ENCODE measurements around the gene CAPZB.

The CAPZB gene

DNA sequence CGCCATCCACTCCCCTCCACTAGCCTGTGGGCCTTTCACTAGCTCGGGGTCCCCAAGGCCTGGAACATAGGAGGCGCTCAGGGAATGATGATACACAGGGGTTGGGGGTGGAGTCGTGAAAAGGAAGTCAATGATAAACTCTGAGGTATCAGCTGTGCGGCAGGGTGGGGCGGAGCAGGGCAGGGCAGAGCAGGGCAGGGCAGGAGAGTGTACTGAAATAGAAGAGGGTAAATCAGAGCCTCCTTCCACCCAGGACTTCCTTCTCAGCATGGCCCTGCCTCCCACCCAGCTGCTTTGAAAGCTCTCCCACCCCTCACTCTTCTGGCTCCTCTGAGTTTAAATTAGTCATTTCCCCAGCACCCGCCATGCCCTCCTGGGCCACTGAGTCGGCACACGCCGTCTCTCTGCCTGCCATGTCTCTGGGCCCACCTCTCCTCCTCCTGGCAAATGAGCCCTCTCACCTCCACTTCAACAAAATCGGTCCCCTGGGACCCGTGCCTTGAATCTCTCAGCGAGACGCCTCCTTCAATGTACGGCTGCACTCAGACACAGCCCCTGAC is 16.9 kb downstream of the CAPZB start:
- DNase-seq (ENCODE audit: low read depth, low spot score): no peak

GRCh38 chr1:19467199-19468187 is 17.8 kb downstream of the CAPZB start:
- DNase-seq (ENCODE audit: low read depth, low spot score): no peak

DNA sequence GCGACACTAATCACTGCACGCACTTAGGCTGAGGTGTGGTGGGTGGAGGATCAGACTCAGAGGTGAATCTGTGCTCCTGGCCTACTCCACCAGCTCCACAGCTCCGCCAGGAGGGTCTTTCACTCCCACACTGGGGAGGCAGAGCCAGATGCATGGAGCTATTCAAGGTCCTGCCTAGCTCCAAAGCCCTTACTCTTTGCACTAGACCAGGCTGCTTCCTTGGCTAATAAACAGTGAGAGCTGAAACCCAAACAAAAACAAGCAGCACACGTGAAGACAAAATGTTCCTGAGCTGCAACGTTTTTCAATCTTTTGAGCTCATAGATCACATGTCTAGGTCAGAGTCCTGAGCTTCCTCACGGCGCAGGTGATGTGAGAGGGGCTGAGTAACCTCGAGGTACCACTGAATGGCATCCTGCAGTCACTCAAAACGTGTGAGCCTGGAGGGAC is 19.2 kb downstream of the CAPZB start:
- DNase-seq (ENCODE audit: low read depth, low spot score): no peak

DNA sequence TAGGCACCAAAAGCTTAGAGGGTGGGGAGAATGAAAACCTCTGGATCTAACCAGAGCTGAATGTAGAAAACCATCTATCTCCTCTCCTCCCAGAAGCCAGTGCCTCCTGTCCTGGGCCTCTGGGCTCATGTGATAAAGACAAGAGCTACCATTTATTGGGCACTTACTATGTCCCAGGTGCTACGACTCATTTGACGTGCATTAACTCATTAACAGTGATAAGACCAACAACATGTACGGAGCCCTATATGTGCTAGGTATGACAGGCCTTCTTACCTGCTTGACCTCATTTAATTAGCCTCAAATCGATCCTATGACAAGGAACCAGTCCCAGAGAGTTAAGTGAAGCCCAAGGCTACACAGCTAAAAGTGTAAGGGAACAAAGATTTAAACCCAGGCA is 19.7 kb downstream of the CAPZB start:
- no peak for DNase-seq (ENCODE audit: low read depth, low spot score)

DNA sequence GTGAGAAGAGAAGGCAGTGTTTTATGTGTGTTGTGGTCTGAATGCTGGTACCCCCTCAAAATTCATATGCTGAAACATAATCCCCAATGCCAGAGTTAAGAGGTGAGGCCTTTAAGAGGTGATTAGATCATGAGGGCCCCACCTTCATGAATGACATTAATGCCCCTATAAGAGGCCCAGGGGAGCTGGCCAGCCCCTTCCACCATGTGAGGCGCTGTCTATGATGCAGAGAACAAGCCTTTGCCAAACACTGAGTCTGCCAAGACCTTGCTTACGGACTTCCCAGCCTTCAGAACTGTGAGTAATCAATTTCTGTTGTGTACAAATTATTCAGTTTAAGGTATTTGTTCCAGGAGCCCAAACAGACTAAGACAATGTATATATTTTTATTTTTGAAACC is 20.2 kb downstream of the CAPZB start:
- DNase-seq (ENCODE audit: low read depth, low spot score): no peak

DNA sequence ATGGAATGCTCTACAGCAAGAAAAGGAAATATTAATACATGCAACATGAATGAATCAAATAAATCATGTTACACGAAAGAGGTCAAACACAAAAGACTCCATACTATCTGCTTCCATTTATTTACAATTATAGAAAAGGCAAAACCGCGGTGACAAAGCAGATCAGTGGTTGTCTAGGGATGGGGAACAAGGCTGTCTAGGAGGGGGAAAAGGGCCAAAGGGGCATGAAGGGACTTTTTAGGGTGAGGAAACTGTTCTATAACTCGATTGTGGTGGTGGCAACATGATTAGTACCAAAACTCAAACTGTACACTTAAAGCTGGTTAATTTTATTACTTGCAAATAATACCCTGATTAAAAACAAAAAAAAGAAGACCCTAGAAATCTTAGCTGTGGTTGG is 20.6 kb downstream of the CAPZB start:
- no peak for DNase-seq (ENCODE audit: low read depth, low spot score)

GRCh38 chr1:19463504-19463803 is 21.9 kb downstream of the CAPZB start:
- DNase-seq (ENCODE audit: low read depth, low spot score): no peak

DNA sequence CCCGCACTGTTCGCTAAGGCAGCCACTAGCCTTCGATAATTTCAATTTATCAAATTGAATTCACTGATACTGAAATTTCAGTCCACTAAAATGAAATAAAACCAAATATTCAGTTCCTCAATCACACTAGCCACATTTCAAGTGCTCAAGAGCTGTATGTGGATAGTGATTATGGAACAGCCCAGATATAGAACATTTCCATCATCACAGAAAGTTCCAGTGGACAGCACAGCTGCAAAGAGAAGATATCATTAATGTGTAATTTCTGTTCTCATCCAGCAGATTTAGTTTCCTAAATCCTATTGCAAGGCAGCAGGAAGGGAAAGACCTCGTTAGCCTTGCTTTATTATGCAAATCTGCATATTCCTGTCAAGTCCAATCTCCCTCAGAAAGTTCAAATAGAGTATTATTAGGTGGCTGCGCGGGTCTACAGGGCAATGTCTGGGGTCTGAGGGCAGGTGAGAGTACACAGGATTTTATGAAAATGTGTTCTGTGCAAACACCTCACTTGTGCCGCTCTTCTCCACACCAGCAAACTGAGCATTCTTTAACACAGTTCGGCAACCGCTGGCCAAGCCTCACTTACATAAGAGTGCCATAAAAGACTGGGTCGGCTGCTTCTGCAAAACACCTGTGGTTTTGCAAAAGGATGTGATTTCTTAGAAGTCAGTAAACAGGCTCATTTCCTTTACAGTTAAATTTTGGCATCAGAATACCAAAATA is 22.4 kb downstream of the CAPZB start:
- no peak for DNase-seq (ENCODE audit: low read depth, low spot score)

GRCh38 chr1:19461220-19461554 is 24.2 kb downstream of the CAPZB start:
- no peak for DNase-seq (ENCODE audit: low read depth, low spot score)

GRCh38 chr1:19460535-19461219 is 24.7 kb downstream of the CAPZB start:
- DNase-seq (ENCODE audit: low read depth, low spot score): no peak

DNA sequence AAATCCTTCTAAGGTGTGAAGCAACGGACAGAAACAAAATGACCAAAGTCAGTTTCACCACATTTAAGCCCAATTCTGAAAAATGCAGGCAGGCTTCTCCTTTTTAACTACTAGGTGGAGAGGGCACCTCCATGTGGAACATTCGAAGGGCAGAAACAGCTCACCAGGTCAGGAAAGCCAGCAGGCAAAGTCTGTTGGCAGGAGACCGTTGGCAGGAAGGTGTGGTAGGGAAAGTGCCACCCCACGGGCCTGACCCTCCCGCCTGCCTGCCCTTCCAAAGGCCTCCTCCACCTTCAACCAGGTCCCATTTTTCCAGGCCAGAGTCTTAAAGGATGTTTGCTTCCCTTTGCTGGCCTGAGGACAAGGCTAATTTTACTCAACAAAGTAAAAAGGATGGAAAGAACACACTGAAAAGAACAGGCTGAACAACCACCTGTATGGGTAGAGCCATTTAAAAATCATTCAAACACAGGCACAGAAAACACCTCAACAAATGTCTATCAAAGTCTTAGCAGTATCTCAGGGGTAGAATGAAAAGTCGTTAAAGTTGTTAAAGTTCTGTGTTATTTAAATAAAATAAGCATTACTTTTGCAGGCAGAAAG is 26.4 kb downstream of the CAPZB start:
- no peak for DNase-seq (ENCODE audit: low read depth, low spot score)

- DNase-seq (ENCODE audit: low read depth, low spot score): no peak
Observed at GRCh38 chr1:19457607-19458006, 27.7 kb downstream of the CAPZB start.

- no peak for DNase-seq (ENCODE audit: low read depth, low spot score)
Observed at GRCh38 chr1:19456968-19457441, 28.3 kb downstream of the CAPZB start.

GRCh38 chr1:19455353-19455752 is 30.0 kb downstream of the CAPZB start:
- DNase-seq (ENCODE audit: low read depth, low spot score): no peak

- no peak for DNase-seq (ENCODE audit: low read depth, low spot score)
Observed at GRCh38 chr1:19454265-19455146, 30.8 kb downstream of the CAPZB start.

DNA sequence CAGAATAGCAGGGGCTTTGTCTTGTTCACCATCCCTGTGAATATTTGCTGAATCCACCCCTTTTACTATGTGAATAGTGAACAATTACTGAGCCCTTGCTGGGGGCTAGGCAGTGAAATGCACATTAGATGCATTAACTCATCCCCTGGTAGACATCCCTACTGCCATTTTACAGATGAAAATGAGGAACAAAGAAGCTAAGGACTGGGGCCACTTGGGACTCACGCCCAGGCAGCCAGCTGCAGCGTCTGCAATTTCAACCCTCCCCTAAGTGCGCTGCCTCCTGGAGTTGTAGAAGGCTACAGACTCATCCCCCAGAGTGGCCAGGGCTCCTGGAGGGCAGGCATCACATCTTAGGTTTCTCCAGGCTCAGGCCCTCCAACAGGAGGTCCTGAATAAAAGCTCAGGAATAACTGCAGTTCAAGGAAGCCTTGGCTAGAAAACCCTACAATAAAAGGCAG is 31.6 kb downstream of the CAPZB start:
- no peak for DNase-seq (ENCODE audit: low read depth, low spot score)

- DNase-seq (ENCODE audit: low read depth, low spot score): no peak
Observed at GRCh38 chr1:19452221-19452663, 33.1 kb downstream of the CAPZB start.

- no peak for DNase-seq (ENCODE audit: low read depth, low spot score)
Observed at GRCh38 chr1:19450811-19451515, 34.4 kb downstream of the CAPZB start.

GRCh38 chr1:19449454-19450228 is 35.7 kb downstream of the CAPZB start:
- no peak for DNase-seq (ENCODE audit: low read depth, low spot score)
